NCI-H1105 (cell line): ENCODE measurements around the gene TRNP1.
"Not testable (repeated sequence)": the region's sequence is repeated elsewhere in the genome, so short reads cannot be mapped to it uniquely, and the experiment has no call there.

Experiments used
- DNase-seq: peaks from one replicate; lab custom pipeline; 2025; lab: John Stamatoyannopoulos, UW

The TRNP1 gene, protein sequence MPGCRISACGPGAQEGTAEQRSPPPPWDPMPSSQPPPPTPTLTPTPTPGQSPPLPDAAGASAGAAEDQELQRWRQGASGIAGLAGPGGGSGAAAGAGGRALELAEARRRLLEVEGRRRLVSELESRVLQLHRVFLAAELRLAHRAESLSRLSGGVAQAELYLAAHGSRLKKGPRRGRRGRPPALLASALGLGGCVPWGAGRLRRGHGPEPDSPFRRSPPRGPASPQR

DNA sequence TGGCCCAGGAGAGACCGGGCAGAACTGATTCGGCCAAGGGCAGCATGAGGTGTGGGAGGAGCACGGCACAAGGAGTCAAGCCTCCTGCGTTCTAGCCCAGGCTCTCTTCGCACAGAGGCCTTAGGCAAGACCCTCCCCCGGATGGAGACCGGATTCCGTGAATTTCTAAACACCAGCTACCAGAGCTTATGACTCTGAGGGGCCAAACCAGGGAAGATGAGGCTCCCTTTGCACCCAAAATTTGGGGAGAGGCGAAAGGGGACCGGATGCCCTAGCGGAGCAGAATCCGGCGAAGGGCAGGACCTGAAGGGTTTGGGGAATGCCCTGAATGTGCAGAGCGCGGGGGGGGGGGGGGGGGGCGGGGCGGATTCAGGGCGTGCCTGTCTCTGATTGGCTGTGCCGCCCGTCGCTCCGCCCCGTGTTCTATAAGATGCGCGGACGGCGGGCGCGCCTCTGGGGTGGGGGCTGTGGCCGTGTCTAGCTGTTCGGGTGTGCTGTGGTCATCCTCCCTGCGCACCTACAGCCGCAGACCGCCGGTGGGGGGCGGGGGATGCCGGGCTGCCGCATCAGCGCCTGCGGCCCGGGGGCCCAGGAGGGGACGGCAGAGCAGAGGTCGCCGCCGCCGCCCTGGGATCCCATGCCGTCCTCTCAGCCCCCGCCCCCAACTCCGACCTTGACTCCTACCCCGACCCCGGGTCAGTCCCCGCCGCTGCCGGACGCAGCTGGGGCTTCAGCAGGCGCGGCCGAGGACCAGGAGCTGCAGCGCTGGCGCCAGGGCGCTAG, at the start of gene TRNP1:
Gene TRNP1 (plus strand): TSS at position 456 of the 783 bp plus-strand sequence. CDS start 95 bp downstream, at position 551.
- DNase-seq: peak; percentile 65

DNA sequence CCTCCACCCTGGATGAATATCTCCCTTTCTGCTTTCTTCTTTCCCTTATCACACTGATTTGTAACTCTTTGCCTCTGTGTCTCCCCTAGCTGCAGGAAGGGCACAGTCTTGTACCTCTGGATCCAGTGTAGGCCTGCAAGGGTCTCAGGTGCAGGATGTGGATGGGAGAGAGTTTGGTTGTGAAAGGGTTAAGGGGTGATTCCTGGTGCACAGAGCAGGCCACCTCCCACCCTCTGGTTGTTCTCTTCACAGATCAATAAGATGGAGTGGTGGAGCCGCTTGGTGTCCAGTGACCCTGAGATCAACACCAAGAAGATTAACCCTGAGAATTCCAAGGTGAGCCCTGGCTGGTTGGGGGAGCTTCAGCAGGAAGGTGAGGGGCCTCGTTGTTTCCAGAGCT, 48.4 kb upstream of the TRNP1 start:
- no peak for DNase-seq

DNA sequence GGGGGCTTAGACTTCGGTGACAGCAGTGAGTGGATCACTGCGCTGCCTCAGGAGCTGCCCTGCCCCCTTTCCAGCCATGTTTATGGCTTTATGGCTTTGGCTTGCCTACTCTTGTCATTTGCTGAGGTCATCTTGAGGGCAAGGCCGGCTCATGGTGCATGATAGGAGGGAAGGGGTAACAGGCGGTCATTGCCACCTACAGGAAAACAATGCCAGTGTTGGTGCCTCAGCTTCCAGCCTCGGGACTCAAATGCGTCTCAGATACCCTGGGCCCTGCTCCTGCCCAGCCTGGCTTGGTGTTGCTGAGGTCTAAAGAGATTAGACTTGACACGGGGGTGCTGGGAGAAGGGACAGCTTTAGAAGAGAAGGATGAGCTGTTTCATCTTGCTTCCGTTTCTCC, 47.8 kb upstream of the TRNP1 start:
- no peak for DNase-seq

DNA sequence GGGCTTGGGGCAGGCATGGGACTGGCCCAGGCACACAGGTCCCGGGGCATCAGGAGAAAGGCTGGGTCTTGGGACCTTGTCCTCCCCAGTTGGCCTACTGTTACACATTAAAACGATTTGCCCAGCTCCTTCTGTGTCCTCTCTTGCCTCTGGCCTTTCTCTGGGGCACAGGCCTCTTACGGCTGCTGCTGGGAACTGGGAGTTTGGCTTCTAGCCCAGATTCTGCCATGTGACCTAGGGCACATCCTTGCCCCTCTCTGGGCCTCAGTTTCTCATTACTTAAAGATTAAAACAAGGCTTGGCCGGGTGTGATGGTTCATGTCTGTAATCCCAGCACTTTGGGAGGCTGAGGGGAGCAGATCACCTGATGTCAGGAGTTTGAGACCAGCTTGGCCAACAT, 47.2 kb upstream of the TRNP1 start:
- DNase-seq: no peak

DNA sequence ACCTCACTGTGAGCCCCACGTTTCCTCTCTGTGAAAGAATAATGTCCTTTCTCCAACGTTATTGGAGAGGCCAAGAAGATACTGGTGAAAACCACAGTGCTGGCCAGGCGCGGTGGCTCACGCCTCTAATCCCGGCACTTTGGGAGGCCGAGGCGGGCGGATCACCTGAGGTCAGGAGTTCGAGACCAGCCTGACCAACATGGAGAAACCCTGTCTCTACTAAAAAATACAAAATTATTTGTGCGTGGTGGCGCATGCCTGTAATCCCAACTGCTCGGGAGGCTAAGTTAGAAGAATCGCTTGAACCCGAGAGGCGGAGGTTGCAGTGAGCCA, 44.8 kb upstream of the TRNP1 start:
- not testable (repeated sequence) for DNase-seq

DNA sequence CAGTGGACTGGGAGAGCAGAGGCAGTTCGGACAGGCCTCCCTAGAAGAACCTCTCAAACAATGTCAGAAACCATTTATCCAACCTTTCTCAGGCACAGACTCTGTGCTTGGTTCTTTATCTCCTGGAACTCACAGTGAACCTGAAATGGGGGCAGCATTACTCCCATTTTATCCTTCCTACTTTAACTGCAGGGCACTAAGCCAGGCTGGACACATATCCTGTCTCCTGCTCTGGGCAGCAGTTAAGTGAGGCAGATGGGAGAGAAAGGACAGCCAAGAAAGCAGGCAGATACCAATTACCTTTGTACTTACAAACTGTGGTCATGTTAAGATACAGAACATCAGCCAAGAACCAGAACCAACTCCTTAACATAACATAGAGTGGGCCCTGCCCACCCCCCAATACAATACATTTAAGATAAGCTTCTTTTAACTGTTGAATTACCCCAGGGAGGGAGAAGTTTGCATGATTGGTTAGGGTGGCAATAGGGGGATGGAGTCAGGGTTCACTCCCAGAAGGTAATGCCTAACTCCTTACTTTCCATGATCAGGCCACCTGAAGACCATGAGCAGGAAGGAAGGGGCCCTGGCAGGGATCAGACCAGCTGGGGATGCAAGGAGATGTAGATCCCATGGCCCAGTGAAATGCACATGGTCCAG, 44.1 kb upstream of the TRNP1 start:
- DNase-seq: no peak

DNA sequence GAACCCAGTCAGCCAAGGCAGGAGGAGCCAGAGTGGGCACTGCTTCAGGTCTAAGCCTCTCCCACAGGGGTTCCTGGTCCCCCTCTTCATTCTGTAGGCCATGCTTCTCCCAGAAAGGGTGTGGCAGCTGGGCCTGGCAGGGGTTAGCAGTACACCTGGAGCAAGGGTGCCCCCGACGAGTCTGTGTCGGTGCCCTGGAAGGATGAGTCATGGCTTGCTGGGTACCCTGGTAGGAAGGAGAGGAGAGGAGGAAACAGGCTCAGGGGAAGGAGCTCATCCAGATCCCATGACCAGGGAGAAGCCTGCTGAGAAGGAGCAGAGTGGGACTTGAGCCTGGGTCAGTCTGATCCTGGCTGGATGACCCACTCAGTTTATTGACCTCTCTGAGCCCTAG, 43.6 kb upstream of the TRNP1 start:
- DNase-seq: no peak

DNA sequence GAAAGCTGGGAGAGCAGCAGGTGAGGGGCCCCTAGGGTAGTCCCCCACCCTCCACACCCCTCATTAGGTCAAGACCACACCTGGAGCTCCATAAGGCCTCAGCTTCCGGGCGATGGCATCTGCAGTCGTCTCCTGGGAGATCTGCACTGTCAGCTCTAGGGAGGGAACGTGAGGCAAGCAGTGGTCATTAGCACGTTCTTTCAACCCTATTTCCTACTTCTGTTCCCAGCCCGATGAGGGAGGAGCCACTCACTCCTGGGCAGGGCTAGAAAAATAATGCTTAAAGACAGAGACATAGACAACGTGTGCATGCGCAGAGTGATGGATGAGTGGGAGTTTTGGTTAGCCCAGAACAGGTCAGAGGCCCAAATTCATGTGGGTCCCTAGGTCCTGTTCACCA, 42.9 kb upstream of the TRNP1 start:
- DNase-seq: no peak

DNA sequence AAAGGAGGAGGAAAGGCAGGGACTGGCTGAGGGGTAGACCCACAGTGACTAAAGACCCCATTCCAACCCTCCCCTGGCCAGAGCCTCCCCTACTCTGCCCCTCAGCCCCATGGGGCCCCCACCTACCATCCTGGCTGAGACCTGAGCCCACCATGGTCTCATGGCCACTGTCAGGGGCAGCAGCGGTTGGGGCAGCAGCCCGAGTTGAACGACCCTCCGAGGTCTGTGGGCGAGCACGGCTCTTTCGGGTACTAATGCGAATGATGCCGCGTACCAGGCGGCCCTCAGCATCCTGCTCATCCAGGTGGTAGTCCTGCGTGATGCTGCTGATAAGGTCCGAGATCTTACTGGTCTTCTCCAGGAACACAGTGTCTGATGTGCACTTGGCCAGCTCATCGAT, 42.3 kb upstream of the TRNP1 start:
- DNase-seq: no peak

DNA sequence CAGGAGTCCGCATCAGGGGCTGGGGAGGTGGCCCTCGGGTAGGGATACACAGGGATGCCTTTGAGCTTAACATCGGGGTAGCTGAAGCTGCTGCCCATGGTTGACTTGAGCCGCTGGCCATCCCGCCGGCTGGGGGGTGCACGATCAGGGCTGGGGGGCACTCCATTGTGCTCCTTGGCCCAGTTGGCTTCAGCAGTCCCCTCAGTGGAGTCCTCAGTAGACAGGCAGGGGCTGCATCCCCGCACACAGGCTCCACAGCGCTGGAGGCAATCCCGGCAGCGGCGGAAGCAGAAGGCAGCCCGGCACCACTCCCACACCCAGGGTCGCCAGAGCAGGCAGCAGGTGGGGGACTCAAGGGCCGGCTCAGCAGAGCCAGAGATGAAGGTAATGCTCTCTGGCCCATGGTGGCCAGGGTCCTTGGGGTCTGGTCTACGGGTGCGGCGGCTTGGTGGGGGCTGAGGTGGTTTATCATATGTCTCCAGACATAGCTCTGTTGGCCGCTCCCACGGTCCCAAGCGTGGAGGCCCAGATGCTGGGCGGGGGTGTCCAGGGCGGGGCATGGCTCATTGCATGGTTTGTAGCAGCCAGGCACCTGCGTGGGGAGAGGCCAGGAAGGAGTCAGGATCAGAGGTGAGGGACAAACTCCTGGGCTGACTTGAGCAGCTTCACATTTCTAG, 41.5 kb upstream of the TRNP1 start:
- DNase-seq: no peak

DNA sequence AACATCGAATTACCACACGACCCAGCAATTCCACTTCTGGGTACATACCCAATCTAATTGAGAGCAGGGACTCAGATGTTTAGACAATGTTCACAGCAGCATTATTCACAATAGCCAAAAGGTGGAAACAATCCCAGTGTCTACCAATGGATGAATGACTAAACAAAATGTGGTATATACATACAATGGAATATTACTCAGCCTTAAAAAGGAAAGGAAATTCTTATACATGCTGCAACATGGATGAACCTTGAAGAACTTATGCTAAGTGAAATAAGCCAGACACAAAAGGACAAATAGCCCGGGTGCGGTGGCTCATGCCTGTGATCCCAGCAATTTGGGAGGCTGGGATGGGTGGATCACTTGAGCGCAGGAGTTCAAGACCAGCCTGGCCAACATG, 40.1 kb upstream of the TRNP1 start:
- no peak for DNase-seq

DNA sequence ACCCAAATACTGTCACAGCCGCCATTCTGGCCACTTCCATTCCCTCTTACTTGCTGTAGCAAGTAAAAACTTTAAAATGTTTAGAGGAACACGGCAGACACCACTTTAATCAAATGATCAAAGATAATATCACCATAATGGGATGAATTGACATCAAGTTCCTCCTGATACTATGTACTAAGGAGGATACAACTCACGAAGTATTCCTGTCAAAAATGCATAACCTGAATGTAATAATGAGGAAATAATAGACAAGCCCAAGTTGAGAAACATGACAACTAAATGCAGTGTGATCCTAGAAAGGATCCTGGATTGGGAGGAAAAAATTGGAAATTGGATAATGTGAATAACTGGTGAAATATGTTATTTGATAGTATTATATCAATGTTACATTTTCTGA, 37.2 kb upstream of the TRNP1 start:
- DNase-seq: no peak

DNA sequence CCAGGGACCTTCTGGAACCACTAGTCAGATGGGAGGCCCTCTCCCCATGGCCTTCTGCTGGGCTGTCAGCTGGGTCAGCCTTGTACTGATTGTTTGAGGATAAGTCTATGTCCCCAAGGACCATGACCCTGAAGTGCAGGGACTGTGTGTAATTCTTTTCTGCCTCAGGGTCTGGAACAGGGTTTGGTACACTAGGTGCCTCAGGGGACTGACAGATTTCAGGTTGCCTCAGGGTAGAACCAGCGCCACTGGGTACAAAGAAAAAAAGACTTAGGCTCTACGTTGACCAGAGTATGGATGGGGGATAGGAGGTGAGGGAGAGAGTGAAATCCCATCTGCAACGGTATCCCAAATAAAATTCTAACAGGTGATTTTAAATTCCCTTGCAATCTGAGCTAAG, 36.2 kb upstream of the TRNP1 start:
- no peak for DNase-seq

DNA sequence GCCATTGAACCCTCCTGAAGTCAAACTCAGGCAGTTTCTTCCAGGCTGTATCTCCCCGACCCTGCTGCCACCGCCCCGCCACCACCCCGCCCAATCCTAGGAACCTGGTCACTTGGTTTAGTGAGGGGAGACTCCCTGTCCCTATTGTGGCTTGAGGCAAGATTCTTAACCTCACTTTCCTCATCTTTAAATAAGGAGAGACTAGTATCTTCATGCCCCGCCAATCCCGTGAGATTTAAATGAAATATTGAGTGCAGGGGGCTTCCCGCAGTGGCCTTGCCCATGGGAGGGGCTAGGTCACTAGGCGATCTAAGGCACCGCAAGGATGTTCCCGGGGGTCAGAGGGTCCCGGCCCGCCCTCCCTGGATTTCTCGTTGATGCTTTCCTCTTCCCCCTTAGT, 34.2 kb upstream of the TRNP1 start:
- no peak for DNase-seq

DNA sequence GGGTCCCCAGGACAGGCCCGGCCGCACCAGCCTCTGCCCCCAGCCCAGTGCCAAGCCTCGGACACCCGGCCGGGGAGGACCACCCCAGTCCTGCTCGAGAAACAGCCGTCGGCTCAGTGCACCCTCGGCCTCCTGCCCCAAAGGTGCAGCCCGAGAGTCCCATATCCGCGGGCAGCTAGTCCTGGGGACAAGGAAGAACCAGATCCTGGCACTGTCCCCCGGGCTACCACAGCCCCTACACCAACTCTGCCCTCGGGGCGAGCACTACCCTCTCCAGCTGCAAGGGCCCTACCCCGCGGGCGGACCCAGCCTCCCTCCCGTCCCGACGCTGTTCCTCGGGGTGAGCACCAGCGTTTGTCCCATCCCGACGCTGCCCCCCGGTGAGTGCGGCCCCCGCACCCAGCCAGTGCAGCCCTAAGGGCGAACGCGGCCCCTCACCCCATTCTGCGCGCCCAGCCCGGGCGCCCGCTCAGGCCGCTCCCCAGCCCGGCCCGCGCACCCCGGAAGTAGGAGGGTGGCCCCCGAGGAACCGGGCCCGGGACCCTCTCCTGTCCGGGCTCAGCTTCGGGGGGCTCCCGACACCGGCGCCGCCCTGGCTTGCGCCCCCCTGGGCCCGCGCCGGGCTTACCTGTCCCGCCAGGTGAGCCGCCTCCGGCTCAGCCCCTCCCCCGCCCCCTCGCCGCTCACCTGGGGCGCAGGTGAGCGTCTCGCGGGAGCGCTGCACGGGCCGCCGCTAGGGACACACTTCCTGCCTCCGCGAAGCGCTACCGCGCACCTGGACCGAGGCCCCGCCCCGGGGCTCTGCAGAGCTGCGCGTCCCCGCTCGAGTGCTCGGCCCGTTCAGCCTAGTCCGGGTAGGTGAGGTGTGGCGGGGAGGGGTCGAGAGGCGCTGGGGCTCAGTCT, 33.5 kb upstream of the TRNP1 start, which contains the start of gene KDF1:
Gene KDF1 (minus strand): TSS at position 747 of the 903 bp plus-strand sequence. CDS start 8,088 bp downstream, outside the sequence.
- peak; percentile 86 for DNase-seq

DNA sequence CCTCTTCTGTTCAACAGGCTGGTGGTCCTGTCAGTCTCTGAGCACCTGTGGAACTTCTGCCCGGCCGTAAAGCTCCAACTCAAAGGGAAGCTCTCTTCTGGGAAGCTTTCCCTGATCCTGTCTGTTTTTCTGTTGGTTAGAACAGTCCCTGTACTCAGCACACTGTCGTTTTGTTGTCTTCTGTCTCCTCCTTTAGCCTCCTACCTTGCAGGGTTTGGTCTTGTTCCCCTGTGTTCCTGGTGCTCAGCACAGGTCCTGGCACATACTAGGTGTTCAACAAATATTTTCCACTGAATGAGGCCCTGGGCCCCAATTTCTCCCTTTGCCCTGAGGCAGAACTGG, 32.9 kb upstream of the TRNP1 start:
- DNase-seq: no peak

DNA sequence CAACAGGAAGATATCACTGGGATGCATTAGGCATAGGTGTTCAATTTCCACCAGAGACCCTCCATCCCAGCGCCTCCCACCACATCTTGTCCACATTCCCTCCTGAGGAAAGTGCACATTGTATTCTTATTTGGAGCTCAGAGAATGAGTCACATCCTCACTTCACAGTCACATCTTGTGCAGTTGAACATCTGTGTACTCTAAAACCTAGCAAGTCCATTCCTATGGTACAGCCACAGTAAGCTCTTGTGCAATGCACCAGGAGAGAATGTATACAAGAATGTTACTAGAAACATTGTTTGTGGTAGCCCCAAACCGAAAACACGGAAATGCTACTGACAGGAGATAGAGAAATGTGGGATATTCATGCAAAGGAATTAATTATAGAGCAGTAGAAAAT, 31.7 kb upstream of the TRNP1 start:
- no peak for DNase-seq

DNA sequence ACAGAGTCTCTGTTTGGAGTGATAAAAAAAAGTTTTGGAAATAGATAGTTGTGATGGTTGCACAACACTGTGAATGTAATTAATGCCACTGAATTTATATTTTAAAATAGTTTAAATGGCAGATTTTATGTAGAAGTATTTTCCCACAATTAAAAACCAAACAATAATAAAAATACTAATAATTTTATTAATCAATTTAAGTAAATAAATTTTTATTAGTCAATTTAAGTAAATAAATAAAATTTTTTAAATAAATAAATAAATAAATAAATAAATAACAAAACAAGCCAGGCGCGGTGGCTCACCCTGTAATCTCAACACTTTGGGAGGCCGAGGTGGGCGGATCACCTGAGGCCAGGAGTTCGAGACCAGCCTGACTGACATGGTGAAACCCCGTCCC, 28.3 kb upstream of the TRNP1 start:
- DNase-seq: no peak

DNA sequence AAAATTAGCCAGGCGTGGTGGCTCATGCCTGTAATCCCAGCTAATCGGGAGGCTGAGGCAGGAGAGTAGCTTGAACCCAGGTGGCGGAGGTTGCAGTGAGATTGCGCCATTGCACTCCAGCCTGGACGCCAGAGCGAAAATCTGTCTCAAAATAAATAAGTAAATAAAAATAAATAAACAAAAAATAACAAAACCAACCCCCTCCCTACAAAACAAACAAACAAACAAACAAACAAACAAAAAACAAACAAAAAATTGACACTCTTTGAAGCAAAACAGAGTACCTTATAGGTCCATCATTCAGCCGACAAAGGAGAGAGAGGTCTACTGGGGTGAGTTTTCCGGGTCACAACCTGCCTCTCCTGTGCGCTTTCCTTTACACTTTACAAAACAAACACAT, 27.9 kb upstream of the TRNP1 start:
- DNase-seq: no peak

DNA sequence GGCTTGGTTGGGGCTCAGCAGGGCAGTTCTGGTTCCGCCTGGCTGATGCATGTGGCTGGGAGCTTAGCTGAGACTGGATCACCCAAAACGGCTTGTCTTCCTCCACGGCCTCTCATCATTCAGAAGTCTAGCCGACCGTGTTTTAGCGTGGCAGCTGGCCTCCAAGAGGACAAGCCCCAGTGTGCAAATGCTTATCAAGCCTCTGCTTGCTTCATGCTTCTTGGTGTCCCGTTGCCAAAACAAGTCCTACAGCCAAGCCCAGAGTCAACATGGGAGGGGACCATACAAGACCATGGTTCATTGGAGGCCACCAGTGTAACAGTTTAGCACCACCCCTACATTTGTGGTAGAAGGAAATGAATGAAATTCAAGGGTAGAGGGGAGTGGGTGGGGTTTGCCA, 22.7 kb upstream of the TRNP1 start:
- DNase-seq: no peak

DNA sequence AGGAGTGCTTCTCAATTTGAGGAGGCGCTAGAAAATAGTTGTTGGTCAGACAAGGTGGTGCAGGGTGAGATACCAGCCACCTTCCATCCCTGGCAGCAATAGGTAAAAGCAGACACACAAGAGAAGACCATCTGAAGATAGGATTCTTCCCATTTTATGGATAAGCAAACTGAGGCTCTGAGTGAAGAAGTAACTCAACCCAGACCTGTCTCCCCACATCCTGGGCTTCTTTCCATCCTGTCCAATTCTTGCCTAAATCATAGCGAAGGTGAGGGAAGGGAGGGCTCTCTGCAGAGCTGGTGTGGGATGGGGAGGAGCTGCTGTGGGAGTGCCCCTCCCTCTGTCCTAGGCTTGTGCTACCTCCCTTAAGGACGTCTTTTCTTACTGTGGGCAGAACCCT, 21.9 kb upstream of the TRNP1 start:
- no peak for DNase-seq

DNA sequence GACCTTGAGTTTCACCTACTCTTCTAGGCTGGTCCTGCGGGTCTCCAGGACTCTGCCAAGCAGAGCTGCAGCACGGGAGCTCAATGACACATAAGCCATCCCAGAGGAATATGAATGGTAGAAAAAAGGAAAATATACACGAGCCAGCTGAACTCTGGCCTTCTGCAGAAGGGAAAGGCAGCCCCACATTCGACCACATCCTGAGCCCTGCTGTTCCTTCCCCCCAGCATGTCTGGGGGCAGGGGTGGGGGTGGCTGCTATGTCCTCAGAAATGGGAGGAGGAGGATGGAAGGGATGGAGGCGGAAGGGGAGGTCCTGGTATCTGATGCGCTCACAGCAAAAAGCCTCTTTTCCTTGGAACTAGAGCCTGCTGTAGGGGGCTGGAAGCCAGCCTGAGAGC, 21.1 kb upstream of the TRNP1 start:
- no peak for DNase-seq
